GM19023 (cell line): ENCODE results near the gene SLC30A10.
"Not testable (repeated sequence)": the region's sequence is repeated elsewhere in the genome, so short reads cannot be mapped to it uniquely, and the experiment has no call there.

ENCODE experiments used
- ATAC-seq: cut with Tn5 transposase; IDR thresholded peaks from one replicate; pipeline ENCODE4 v1.9.1; 2021; ENCODE audit warnings: mild to moderate bottlenecking, moderate library complexity; ENCODE audit not compliant: unreplicated experiment

SLC30A10 gene

DNA sequence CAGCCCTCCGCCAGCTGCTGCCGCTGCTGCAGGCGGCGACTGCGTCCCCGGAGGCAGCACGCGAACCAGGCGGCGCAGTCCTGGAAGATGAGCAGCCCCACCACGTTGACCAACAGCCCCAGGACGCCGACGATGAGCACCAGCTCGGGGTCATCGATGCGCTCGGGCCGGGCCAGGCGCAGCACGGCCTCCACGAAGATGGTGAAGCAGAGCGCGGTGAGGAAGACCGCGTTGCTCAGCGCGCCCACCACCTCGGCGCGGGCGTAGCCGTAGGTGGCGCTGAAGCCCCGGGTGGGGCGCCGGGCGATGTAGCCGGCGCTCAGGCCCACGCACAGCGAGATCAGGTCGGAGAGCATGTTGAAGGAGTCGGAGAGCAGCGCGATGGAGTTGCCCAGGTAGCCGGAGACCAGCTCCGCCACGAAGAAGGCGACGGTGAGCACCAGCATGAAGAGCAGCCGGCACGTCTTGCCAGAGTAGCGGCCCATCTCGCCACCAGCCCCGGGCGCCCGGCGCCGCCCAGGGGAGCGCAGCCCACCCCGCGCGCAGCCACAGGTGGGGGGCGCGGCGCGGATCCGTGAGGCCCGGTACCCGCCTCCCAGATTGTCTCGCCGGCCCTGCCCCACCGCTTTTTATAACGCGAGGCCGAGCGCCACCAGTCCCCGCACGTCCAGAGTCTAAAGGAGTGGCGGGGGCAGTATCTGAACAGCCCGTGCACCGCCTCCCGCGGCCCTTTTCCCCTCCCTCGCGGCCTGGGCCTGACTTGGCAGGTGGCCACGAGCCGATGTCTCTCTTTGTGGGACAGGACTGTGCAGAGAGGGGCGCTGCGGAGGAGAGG, at the start of gene SLC30A10:
TSS of gene SLC30A10 (minus strand) at position 602 of the 835 bp plus-strand sequence. CDS start at position 485, 117 bp downstream.
- peak; percentile 45 for ATAC-seq

DNA sequence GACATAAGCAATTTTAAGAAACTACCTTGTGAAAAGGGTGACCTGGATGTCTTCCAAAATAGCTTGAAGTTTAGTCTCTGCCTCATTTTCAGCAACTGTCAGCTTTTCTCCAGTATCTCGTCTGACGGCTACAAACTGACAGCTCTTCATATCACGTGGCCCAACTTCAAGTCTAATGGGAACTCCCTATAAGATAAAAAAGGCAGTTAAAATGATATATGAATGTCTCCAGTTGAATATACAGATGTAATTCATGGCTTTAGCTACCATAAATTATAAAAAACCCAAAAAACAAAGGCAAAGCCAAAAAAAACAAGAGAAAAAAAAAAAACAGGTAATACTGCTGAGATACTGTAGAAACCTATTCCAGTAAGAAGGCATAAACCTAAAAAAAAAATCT, 44.9 kb upstream of the SLC30A10 start:
- no peak for ATAC-seq

DNA sequence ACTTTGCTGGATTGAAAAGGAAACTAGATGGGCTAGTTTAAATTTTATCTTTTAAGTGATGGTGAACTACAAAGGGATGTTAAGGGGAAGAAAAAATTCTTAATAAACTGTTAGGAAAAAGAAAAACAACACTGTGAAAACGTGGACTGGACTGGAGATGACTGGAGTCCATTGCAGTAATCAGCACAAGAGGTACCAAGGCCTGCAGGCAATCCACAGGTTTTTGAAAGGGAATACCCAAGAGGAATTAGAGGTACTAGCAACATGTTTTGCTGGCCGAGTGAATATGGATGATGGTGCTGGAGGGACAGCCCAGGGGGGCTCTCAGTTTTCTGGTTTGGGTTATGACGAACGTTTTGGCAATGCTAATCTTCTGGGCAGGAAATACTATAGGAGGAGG, 39.0 kb upstream of the SLC30A10 start:
- ATAC-seq: no peak

GRCh38 chr1:219966071-219966349, 37.7 kb upstream of the SLC30A10 start:
- no peak for ATAC-seq

GRCh38 chr1:219965285-219966070, 37.1 kb upstream of the SLC30A10 start:
- ATAC-seq: no peak

- ATAC-seq: no peak
These were observed 35.1 kb upstream of the SLC30A10 start for GRCh38 chr1:219963432-219963831.

- no peak for ATAC-seq
These were observed 33.3 kb upstream of the SLC30A10 start for GRCh38 chr1:219961684-219962083.

GRCh38 chr1:219959540-219960203, 31.3 kb upstream of the SLC30A10 start:
- no peak for ATAC-seq

DNA sequence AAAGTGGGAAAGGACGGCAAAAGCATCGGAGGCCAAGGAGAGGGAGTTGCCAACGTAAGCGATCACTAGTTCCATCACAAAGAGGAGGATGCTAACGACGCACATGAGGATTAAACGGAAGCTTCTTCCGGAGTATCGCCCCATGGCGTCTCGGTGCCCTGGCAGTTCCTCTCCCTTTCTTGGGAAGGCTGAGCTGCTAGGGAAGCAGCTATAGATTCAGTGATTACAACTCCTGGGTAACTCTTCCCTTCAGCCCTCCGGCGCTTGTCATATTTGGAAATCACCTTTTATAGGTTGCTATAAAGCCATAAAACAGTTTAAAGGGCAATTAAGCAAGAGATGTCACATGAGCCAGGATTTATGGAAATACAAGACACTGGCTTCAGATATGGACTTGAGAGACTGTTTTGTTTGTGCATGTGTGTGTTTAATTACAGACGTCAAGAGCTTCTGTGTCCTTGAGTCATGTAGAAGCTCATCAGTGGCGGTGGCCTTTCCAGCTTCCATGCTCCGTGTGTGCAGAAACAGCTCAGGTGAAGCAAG, 30.6 kb upstream of the SLC30A10 start:
- ATAC-seq: no peak

DNA sequence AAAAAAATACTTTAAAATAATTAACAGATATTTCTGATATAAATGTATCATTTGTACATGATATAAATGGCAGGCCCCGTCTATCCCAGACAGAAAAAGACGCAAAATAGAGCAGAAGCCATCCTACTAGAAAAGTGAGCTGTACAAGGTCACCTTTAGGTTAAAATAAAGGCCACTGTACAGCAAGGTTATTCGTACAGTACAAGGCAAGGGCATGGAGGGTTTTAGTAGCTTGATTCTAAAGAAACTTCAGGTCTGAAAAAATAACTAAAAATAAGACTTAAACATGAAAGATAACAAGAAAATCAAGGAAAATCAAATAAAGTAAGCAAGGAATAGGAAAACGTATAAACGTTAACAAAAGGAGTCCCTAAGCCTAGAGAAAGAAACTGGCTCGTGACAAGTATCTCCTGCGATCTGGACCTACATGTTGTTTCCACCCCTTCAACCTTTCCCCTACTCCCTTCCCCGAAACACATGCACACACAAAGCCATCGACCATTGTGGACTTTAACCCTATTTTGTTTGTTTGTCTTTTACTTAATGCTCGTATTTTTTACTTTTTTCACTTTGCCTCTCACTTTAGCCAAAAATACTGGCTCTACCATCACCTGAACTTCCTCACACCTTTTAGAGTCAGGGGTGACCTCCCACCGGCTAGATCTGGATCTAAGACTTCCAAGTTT, 26.5 kb upstream of the SLC30A10 start:
- ATAC-seq: no peak

- no peak for ATAC-seq
These were observed 25.7 kb upstream of the SLC30A10 start for GRCh38 chr1:219954052-219954451.

- no peak for ATAC-seq
These were observed 24.0 kb upstream of the SLC30A10 start for GRCh38 chr1:219952361-219952760.

DNA sequence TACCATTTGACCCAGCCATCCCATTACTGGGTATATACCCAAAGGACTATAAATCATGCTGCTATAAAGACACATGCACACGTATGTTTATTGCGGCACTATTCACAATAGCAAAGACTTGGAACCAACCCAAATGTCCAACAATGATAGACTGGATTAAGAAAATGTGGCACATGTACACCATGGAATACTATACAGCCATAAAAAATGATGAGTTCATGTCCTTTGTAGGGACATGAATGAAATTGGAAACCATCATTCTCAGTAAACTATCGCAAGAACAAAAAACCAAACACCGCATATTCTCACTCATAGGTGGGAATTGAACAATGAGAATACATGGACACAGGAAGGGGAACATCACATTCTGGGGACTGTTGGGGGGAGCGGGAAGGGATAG, 20.9 kb upstream of the SLC30A10 start:
- ATAC-seq: not testable (repeated sequence)

DNA sequence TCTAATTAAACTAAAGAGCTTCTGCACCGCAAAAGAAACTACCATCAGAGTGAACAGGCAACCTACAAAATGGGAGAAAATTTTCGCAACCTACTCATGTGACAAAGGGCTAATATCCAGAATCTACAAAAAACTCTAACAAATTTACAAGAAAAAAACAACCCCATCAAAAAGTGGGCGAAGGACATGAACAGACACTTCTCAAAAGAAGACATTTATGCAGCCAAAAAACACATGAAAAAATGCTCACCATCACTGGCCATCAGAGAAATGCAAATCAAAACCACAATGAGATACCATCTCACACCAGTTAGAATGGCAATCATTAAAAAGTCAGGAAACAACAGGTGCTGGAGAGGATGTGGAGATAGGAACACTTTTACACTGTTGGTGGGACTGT, 20.4 kb upstream of the SLC30A10 start:
- not testable (repeated sequence) for ATAC-seq

- no peak for ATAC-seq
These were observed 17.4 kb upstream of the SLC30A10 start for GRCh38 chr1:219945795-219946194.

DNA sequence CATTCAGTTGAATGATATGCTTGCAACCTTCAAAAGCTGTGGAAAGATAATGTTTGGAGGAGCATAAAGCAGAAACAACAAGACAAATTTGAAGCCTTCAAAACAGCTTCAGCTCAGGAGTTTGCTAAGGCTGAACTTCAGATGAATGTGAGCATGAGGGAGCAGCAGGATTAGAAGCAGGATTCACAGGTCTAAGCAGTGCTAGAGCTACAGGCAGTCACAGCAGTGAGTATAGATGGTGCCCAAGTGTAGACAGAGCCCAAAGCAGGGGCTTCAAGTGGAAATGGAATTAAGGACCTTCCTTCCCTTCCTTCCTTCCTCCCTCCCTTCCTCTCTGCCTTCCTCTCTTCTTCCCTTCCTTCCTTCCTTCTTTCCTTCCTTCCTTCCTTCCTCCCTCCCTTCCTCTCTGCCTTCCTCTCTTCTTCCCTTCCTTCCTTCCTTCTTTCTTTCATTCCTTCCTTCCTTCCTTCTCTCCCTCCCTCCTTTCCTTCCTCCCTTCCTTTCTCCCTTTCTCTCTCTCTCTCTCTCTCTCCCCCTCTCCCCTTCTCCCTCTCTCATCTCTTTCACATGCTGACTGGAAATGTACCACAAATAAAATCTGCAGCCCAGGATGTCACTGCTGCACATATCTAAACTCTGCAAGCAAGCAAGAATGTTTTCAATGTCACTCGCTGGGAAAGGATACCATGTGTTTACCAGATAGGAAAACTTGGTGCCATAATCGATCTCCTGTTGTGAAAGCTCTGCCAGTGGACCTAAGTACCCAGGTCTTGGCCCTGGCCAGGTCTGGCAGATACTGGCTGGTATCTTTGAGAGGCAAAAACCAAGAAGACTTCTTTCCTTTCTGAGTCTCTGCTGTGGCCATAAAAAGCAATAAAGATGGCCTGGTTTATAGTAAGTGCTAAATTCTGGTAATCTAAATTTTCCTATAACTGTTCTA, 13.1 kb upstream of the SLC30A10 start:
- ATAC-seq: no peak

- ATAC-seq: no peak
These were observed 12.3 kb upstream of the SLC30A10 start for GRCh38 chr1:219940707-219941106.

GRCh38 chr1:219938706-219939105, 10.3 kb upstream of the SLC30A10 start:
- ATAC-seq: no peak

DNA sequence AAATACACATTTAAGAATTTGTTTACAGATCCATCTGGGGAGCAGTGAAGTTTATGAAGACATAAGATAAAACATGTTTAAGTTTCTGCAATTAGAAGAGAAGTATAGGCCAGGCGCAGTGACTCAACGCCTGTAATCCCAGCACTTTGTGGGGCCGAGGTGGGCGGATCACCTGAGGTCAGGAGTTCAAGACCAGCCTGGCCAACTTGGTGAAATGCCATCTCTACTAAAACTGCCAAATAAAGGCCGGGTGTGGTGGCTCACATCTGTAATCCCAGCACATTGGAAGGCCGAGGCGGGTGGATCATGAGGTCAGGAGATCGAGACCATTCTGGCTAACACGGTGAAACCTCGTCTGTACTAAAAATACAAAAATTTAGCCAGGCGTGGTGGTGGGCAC, 5.4 kb upstream of the SLC30A10 start:
- ATAC-seq: not testable (repeated sequence)

DNA sequence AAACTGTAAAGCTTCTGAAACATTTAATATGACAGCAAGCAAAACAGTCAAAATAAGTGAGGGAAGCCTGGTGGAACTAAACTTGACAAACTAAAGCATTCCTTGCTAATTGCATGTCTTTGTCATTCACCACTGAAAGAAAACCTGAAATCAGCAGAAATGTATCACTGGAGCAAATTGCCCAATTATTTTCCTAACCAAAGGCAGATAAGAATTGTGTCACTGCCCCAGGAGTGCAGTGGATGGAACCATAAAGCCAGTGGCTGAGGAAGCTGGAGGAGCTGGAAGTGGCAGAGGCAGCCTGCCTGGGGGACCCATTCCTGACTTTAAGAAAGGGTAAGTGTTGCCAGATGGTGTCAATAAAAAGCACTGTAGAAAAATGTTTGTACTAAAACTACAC, 2.7 kb upstream of the SLC30A10 start:
- ATAC-seq: no peak
